SK-N-SH treated with all-trans-retinoic acid at 6 μM for 48 hours (cell line): ENCODE results near the gene CIAPIN1.

Experiments
- ATAC-seq: fragments of 200-7000 bp; cut with Tn5 transposase; 3 replicates; pipeline ENCODE4 v1.9.1; 2020; ENCODE audit warnings: mild to moderate bottlenecking, moderate library complexity
- ARNTL ChIP-seq: fragments of 450-650 bp; formaldehyde crosslinking; IDR thresholded peaks from 2 replicates; pipeline ENCODE4 v1.5.0; 2020; ENCODE audit warnings: low read depth, mild to moderate bottlenecking, moderate library complexity, borderline replicate concordance
- BACH2 ChIP-seq: fragments of 250-450 bp; sonication (Bioruptor Pico); IDR thresholded peaks from 2 replicates; pipeline ENCODE4 v1.9.0; 2021; ENCODE audit warnings: mild to moderate bottlenecking, borderline replicate concordance
- CSDC2 ChIP-seq: fragments of 250-450 bp; sonication (Bioruptor Pico); IDR thresholded peaks from 2 replicates; pipeline ENCODE4 v1.5.0; 2020; ENCODE audit warnings: mild to moderate bottlenecking, moderate library complexity
- ESRRG ChIP-seq: fragments of 250-450 bp; sonication (Bioruptor Pico); IDR thresholded peaks from 2 replicates; pipeline ENCODE4 v1.6.1; 2021; ENCODE audit warnings: mild to moderate bottlenecking
- GLIS3 ChIP-seq: fragments of 250-450 bp; sonication (Bioruptor Pico); IDR thresholded peaks from 2 replicates; pipeline ENCODE4 v1.5.0; 2020; ENCODE audit warnings: mild to moderate bottlenecking, moderate library complexity
- ISL1 ChIP-seq: fragments of 250-450 bp; sonication (Bioruptor Pico); IDR thresholded peaks from 2 replicates; pipeline ENCODE4 v2.1.2; 2022; ENCODE audit warnings: mild to moderate bottlenecking, moderate library complexity
- OSR1 ChIP-seq: fragments of 250-450 bp; sonication (Bioruptor Pico); IDR thresholded peaks from 2 replicates; pipeline ENCODE4 v1.8.0; 2022; ENCODE audit warnings: moderate library complexity, mild to moderate bottlenecking, inconsistent platforms
- SNAI2 ChIP-seq: fragments of 250-450 bp; sonication (Bioruptor Pico); IDR thresholded peaks from 2 replicates; pipeline ENCODE4 v1.5.0; 2020; ENCODE audit warnings: mild to moderate bottlenecking, moderate library complexity
- TCF4 ChIP-seq: fragments of 250-450 bp; sonication (Bioruptor Pico); IDR thresholded peaks from 2 replicates; pipeline ENCODE4 v1.8.0; 2021; ENCODE audit warnings: mild to moderate bottlenecking, moderate library complexity, borderline replicate concordance
- TOX ChIP-seq: fragments of 250-450 bp; sonication (Bioruptor Pico); IDR thresholded peaks from 2 replicates; pipeline ENCODE4 v1.8.0; 2021; ENCODE audit warnings: mild to moderate bottlenecking, moderate library complexity, borderline replicate concordance
- TSHZ2 ChIP-seq: fragments of 250-450 bp; sonication (Bioruptor Pico); IDR thresholded peaks from 2 replicates; pipeline ENCODE4 v1.5.0; 2020; ENCODE audit warnings: mild to moderate bottlenecking, moderate library complexity
- ZC3H10 ChIP-seq: fragments of 250-450 bp; sonication (Bioruptor Pico); IDR thresholded peaks from 2 replicates; pipeline ENCODE4 v1.5.1; 2021; ENCODE audit warnings: mild to moderate bottlenecking, moderate library complexity
- ZFP3 ChIP-seq: fragments of 250-450 bp; sonication (Bioruptor Pico); IDR thresholded peaks from 2 replicates; pipeline ENCODE4 v1.5.0; 2020; ENCODE audit warnings: mild to moderate bottlenecking, moderate library complexity
- ZFP30 ChIP-seq: fragments of 450-650 bp; formaldehyde crosslinking; IDR thresholded peaks from 2 replicates; pipeline ENCODE4 v1.5.0; 2022; ENCODE audit warnings: mild to moderate bottlenecking, moderate library complexity
- ZNF565 ChIP-seq: fragments of 450-650 bp; formaldehyde crosslinking; conservative IDR thresholded peaks from 2 replicates; pipeline ENCODE4 v1.5.0; 2020; ENCODE audit warnings: low read depth, mild to moderate bottlenecking, moderate library complexity
- ZNF8 ChIP-seq: fragments of 450-650 bp; formaldehyde crosslinking; IDR thresholded peaks from 2 replicates; pipeline ENCODE4 v1.5.0; 2020; ENCODE audit warnings: mild to moderate bottlenecking, moderate library complexity
- TF ChIP-seq, protein P1 (sequence below): fragments of 250-450 bp; sonication (Bioruptor Pico); IDR thresholded peaks from 2 replicates; pipeline ENCODE4 v1.8.0; 2021; ENCODE audit warnings: low read depth, mild to moderate bottlenecking, moderate library complexity, borderline replicate concordance

CIAPIN1 gene

GRCh38 chr16:57381791-57382534 lies 65.2 kb downstream of the CIAPIN1 start:
- ATAC-seq: no peak
- TF ChIP-seq TSHZ2: no peak

GRCh38 chr16:57380671-57381462 lies 66.3 kb downstream of the CIAPIN1 start:
- ATAC-seq: no peak
- no peak for TF ChIP-seq TCF4 (CRISPR knock-in tag)
- no peak for TF ChIP-seq ZNF565 (CRISPR knock-in tag)
- TF ChIP-seq, protein P1, sequence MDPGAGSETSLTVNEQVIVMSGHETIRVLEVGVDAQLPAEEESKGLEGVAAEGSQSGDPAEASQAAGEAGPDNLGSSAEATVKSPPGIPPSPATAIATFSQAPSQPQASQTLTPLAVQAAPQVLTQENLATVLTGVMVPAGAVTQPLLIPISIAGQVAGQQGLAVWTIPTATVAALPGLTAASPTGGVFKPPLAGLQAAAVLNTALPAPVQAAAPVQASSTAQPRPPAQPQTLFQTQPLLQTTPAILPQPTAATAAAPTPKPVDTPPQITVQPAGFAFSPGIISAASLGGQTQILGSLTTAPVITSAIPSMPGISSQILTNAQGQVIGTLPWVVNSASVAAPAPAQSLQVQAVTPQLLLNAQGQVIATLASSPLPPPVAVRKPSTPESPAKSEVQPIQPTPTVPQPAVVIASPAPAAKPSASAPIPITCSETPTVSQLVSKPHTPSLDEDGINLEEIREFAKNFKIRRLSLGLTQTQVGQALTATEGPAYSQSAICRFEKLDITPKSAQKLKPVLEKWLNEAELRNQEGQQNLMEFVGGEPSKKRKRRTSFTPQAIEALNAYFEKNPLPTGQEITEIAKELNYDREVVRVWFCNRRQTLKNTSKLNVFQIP: no peak
- no peak for TF ChIP-seq BACH2 (CRISPR knock-in tag)
- no peak for TF ChIP-seq TOX (CRISPR knock-in tag)
- no peak for TF ChIP-seq ZC3H10 (CRISPR knock-in tag)
- no peak for TF ChIP-seq SNAI2 (CRISPR knock-in tag)
- TF ChIP-seq ZFP30 (CRISPR knock-in tag): no peak
- no peak for TF ChIP-seq ESRRG (CRISPR knock-in tag)

- TF ChIP-seq GLIS3 (CRISPR knock-in tag) (no peak), ZFP3 (CRISPR knock-in tag) (no peak), TSHZ2 (no peak), ISL1 (CRISPR knock-in tag) (no peak), OSR1 (CRISPR knock-in tag) (no peak), CSDC2 (CRISPR knock-in tag) (no peak), ARNTL (CRISPR knock-in tag) (no peak), ZNF8 (CRISPR knock-in tag) (no peak)
- TF ChIP-seq, protein P1: no peak
Measured at GRCh38 chr16:57379579-57379978, 67.6 kb downstream of the CIAPIN1 start.

More at GRCh38 chr16:57379579-57379978, 67.6 kb downstream of the CIAPIN1 start:
- no peak for ATAC-seq
